A673 (cell line): ENCODE data around the gene RNF213.

Experiments used
- EZH2 ChIP-seq: fragments of 200-600 bp; sonication (generic); IDR thresholded peaks from 2 replicates; pipeline ENCODE4 v1.6.1; 2017; ENCODE audit warnings: borderline replicate concordance, low read depth, mild to moderate bottlenecking, mixed read lengths, antibody characterized with exemption, low read length; ENCODE audit not compliant: poor library complexity, severe bottlenecking
- TF ChIP-seq, protein P1 (sequence below): fragments of 300-800, 200-600 bp; sonication (generic); conservative IDR thresholded peaks from 2 replicates; pipeline ENCODE4 v1.5.1; 2017; ENCODE audit warnings: low read depth, mild to moderate bottlenecking, antibody characterized with exemption, low read length, moderate library complexity, mixed read lengths

DNA sequence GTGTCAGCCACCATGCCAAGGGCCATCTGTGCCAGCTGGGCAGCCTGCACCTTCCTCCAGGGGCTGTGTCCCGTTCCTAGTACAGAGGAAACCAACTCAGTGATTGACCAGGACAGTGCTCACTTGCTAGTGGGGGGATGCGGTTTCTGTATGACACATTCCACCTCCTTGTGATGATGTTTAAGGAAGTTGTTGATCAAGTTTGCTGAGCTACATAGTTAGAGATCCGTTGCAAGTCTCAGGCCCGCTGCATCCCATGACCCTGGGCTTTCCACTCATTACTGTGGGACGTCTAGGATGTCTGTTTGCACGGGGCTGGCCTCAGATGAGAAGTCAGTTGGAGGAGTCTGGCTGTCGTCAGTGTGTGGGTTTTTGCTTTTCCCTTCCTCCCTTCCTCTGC is 33.6 kb downstream of the RNF213 start:
- TF ChIP-seq, protein P1, sequence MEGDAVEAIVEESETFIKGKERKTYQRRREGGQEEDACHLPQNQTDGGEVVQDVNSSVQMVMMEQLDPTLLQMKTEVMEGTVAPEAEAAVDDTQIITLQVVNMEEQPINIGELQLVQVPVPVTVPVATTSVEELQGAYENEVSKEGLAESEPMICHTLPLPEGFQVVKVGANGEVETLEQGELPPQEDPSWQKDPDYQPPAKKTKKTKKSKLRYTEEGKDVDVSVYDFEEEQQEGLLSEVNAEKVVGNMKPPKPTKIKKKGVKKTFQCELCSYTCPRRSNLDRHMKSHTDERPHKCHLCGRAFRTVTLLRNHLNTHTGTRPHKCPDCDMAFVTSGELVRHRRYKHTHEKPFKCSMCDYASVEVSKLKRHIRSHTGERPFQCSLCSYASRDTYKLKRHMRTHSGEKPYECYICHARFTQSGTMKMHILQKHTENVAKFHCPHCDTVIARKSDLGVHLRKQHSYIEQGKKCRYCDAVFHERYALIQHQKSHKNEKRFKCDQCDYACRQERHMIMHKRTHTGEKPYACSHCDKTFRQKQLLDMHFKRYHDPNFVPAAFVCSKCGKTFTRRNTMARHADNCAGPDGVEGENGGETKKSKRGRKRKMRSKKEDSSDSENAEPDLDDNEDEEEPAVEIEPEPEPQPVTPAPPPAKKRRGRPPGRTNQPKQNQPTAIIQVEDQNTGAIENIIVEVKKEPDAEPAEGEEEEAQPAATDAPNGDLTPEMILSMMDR: no peak
- TF ChIP-seq EZH2: no peak
